GM19372 (cell line): ENCODE measurements around the gene SCEL.
"Not testable (repeated sequence)": the region's sequence is repeated elsewhere in the genome, so short reads cannot be mapped to it uniquely, and the experiment has no call there.

Experiments
- ATAC-seq: cut with Tn5 transposase; IDR thresholded peaks from one replicate; pipeline ENCODE4 v1.9.1; 2021; ENCODE audit warnings: mild to moderate bottlenecking, low read depth, moderate library complexity; ENCODE audit not compliant: unreplicated experiment

Gene SCEL

GRCh38 chr13:77650409-77650808, 114.9 kb downstream of the SCEL start:
- no peak for ATAC-seq

DNA sequence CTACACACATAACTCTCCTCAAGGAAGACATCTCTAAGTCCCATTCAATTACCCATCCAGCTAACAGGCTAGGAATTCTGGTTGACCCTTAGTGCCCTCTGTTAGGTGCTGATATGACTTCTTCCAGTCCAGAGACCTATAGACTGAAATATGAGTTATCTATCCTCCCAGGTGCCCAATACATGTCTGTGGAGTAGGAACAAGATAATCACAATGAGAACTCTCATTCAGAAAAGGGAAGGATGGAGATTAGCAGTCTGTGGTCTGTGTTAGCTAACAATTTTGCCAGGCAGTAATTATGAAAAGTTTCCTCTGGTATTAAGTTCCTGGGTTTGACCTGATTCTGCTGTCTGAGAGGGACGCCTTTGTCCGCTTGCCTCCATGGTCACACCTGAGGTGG, 117.8 kb downstream of the SCEL start:
- ATAC-seq = no peak

GRCh38 chr13:77660016-77660415, 124.5 kb downstream of the SCEL start:
- ATAC-seq = not testable (repeated sequence)

DNA sequence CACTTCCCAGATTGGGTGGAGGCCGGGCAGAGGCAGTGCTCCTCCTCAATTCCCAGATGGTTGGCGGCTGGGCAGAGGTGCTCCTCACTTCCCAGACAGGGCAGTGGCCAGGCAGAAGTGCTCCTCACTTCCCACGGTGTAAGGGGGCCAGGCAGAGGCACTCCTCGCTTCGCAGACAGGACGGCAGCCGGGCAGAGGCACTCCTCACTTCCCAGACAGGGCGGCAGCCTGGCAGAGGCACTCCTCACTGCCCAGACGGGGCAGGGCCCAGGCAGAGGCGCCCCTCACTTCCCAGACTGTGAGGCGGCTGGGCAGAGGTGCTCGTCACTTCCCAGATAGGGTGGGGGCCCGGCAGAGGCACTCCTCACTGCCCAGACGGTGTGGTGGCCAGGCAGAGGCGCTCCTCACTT, 125.3 kb downstream of the SCEL start:
- ATAC-seq = no peak

DNA sequence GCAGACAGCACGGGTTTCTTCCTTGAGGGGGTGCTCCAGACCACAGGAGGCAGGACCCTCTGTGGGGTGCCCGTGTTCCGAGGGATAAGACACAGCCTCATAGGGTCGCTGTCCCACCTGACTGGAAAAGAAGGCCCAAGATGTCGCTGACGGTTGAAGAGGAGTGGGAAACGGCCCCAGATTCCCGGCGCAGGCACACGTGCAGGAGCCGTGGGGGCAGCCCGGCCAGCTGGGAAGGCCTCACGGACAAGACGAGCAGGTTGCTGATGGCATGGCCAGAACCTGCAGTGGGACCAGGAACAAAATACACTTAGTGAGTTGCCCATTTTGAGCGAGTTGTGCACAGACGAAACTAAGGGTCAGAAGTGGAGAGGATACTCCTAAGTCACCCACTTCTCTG, 126.8 kb downstream of the SCEL start:
- ATAC-seq = not testable (repeated sequence)

- not testable (repeated sequence) for ATAC-seq
Observed at GRCh38 chr13:77662831-77663230, 127.3 kb downstream of the SCEL start.

DNA sequence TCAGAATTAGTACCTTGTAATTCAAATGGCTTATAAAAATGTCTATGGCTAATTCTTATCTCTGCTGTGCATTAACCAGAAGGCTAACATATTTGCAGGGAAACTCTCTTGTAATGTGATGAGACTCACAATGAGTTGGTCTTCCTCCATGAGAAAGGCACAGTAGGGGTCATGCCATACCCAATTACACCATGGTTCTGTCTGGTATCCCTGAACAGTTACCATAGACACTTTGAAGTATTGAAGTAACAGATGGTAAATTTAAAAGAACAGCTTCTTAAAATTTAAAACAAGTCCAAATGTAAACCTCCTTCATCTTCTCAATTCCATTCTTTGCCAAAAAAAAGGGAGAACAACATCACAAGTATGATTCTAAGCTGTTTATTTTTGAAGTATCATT, 139.3 kb downstream of the SCEL start:
- no peak for ATAC-seq

DNA sequence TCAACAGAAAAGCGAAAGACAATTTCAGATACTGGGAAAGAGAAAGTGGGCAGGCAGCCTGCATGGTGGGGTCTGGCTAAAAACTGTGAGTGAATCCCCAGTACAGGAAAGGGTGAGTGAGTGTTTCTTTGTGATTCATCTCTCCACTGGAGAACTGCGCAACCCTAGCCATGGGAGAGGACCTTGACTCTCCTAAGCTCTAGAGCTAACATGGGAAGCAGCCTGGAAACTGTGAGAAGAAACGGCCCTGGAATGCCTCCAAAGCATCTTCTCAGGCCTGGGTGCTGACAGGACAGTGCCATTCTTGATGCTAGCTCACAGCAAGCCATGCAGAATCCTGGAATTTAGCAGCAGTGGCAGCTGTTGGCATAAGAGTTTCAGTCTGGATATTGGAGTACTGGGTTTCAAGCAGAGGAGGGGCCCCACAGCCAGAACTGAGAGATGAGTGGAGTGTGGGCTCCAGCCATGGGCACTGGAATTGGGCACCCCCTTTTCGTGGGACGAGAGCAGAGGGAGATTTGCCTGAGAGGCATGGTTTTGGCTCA, 143.3 kb downstream of the SCEL start:
- no peak for ATAC-seq

- no peak for ATAC-seq
Observed at GRCh38 chr13:77687799-77688198, 152.3 kb downstream of the SCEL start.

DNA sequence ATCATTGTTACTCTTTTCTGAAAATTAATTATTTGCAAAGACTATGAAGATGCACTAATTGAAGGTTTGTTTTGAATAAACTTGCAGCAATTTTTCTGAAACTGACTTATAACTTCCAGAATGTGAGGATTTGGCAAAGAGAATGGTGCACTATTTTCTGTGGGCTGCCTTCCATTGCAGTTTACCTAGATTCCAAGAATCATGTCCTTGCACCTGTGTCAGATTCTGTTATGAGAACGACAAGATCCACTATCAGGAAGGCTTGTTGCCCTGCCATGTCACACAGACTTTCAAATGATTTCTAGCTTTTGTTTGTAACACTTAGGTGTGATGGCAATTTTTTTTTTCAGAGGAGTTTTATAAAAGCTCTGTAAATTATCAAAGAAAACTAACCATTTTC, 156.4 kb downstream of the SCEL start:
- no peak for ATAC-seq

DNA sequence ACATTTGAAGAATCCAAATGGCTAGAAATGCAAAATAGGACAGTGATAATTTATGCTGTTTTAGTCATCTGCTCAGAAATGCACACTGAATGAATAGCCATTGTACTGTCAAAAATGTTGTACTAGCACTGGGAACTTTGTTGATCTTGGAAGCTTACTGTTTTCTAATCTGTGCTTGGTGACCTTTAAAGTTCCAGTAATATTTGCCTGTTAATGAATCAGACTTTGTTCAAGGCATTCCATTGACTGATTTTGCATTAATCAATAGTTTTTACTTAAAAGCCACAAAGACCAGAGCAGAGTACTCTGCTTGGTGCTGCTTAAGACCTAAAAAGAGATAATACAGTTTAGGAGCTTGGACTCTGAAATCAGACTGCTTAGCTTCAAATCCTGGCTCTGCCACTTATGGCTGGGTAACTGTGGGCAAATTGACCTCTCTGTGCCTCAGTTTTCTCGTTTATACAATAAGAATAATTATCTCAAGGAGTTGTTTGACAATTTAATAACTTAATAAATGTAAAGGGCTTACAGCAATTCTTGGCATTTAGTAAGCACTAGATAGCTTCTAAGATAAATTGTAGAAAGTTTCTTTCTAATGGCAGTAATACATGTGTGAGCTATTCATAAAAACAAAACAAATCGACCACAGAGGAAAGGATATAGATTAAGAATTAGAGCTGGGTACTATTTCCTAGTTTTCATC, 157.4 kb downstream of the SCEL start:
- ATAC-seq = no peak

DNA sequence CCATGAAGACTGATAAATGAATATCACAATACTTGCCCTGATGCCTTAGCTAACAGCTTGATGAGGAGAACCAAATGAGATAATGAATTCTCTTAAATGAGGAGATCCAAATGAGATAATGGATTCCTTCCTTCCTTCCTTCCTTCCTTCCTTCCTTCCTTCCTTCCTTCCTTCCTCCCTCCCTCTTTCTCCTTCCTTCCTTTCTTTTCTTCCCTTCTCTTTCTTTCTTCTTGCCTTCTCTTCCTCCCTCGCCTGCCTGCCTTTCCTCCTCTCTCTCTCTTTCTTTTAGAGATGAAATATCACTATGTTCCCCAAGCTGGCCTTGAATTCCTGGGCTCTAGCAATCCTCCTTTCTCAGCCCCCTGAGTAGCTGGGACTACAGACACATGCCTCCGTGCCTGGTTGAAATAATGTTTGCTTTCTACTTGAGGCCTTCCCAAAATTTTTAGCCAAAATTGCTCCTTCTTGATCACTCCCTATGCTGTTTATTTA, 158.0 kb downstream of the SCEL start:
- no peak for ATAC-seq
